HepG2 (cell line): Measurements from ENCODE around the gene URGCP. TPM values are rescaled to one million over a fixed set of nuclear protein-coding genes. Genes with fewer than 3 reads are reported as not detected.

ENCODE experiments used
- ATAC-seq: fragments of 200-7000 bp; cut with Tn5 transposase; 3 replicates; pipeline ENCODE4 v1.9.1; 2020; ENCODE audit warnings: mild to moderate bottlenecking, moderate library complexity
- BruUV-seq: library from RNA; stranded (reverse); fragments of 400-500 nt; replicated peaks from 2 replicates; lab custom pipeline; 2021; lab: Mats Ljungman, UMichigan
- CTCF ChIA-PET: fragments of 300-600 bp; formaldehyde crosslinking; extraction: SDS; loops from one replicate; lab custom pipeline; 2021; ENCODE audit warnings: low total read pairs, inconsistent platforms, low intra/inter-chr PET ratio; lab: Yijun Ruan, JAX
- POLR2A ChIA-PET: fragments of 350-600 bp; sonication (Branson Sonifier 250); formaldehyde crosslinking; loops from one replicate; lab custom pipeline; 2020; ENCODE audit warnings: antibody characterized with exemption, inconsistent platforms; lab: Yijun Ruan, JAX
- DNase-seq: peaks from one replicate; pipeline ENCODE4 v3.0.0-alpha.2; 2015; ENCODE audit warnings: low spot score
- FAIRE-seq: peaks from 3 replicates; lab custom pipeline; 2011; peaks lifted over from hg19 to GRCh38; lab: Jason Lieb, UNC
- H2AFZ ChIP-seq: one replicate; pipeline ENCODE4 v1.6.1; 2011; ENCODE audit warnings: low read length, inconsistent platforms
- H3K27ac ChIP-seq: fragments of 300-600 bp; 3 replicates; pipeline ENCODE4 v1.8.0; 2011; ENCODE audit warnings: mixed run types, mild to moderate bottlenecking, mixed read lengths, low read length, inconsistent platforms; ENCODE audit not compliant: insufficient read depth; ENCODE audit errors: extremely low read length
- H3K27me3 ChIP-seq, 2 experiments: fragments of 200-600 bp in 1 of 2; 2 replicates in 1 of 2; 3 replicates in 1 of 2; pipeline versions ENCODE4 v1.6.0 to v1.8.0; 2011; ENCODE audit warnings: low read length in 2 of 2, mild to moderate bottlenecking in 2 of 2, moderate library complexity in 2 of 2, inconsistent platforms in 1 of 2; ENCODE audit not compliant: insufficient read depth in 2 of 2, control insufficient read depth in 1 of 2
- H3K36me3 ChIP-seq, 2 experiments: fragments of 200-600 bp in 1 of 2; replicated peaks in 1 of 2; 2 replicates in 1 of 2; 3 replicates in 1 of 2; pipeline versions ENCODE4 v1.5.1 to v1.8.0; 2011; ENCODE audit warnings: low read length in 2 of 2, inconsistent platforms in 1 of 2; ENCODE audit not compliant: insufficient read depth in 2 of 2, control insufficient read depth in 1 of 2
- H3K4me1 ChIP-seq: 2 replicates; pipeline ENCODE4 v1.5.1; 2012; ENCODE audit warnings: low read length, inconsistent platforms; ENCODE audit not compliant: insufficient read depth
- H3K4me2 ChIP-seq: 2 replicates; pipeline ENCODE4 v1.6.0; 2011; ENCODE audit warnings: low read depth, low read length, inconsistent platforms
- H3K4me3 ChIP-seq, 3 experiments: fragments of 200-600 bp in 1 of 3; sonication (generic), shearing (Covaris generic) in 1 of 3; replicated peaks in 1 of 3; 2 replicates each; pipeline ENCODE4 v1.5.1; 2011 to 2016; ENCODE audit warnings: low read length in 3 of 3, inconsistent platforms in 2 of 3, low read depth in 2 of 3, mild to moderate bottlenecking in 2 of 3, control low read depth in 1 of 3, mixed read lengths in 1 of 3; ENCODE audit not compliant: insufficient read depth in 1 of 3
- H3K79me2 ChIP-seq: one replicate; pipeline ENCODE4 v1.6.1; 2011; ENCODE audit warnings: low read length, inconsistent platforms; ENCODE audit not compliant: insufficient read depth
- H3K9ac ChIP-seq: 2 replicates; pipeline ENCODE4 v1.6.0; 2011; ENCODE audit warnings: mild to moderate bottlenecking, low read depth, low read length, inconsistent platforms; ENCODE audit not compliant: insufficient read depth
- H3K9me3 ChIP-seq: 2 replicates; pipeline ENCODE4 v1.5.1; 2012; ENCODE audit warnings: mild to moderate bottlenecking, low read length
- H4K20me1 ChIP-seq: 2 replicates; pipeline ENCODE4 v1.6.0; 2011; ENCODE audit warnings: inconsistent platforms, mild to moderate bottlenecking, low read length, moderate library complexity; ENCODE audit not compliant: insufficient read depth
- CEBPZ ChIP-seq: IDR thresholded peaks from 2 replicates; pipeline ENCODE4 v1.6.1; 2012; ENCODE audit warnings: low read length, improper control_type of control experiment
- CHCHD3 ChIP-seq: sonication (generic); formaldehyde crosslinking; IDR thresholded peaks from 2 replicates; pipeline ENCODE4 v1.8.0; 2022; ENCODE audit warnings: mild to moderate bottlenecking, missing genetic modification reagents, moderate library complexity
- LCORL ChIP-seq, 2 experiments: fragments of 450-650 bp in 1 of 2; sonication (generic) in 1 of 2; formaldehyde crosslinking in 1 of 2; IDR thresholded peaks; 2 replicates each; pipeline versions ENCODE4 v1.5.0 to v1.6.1; 2017 to 2020; ENCODE audit warnings: antibody characterized with exemption in 1 of 2, missing genetic modification reagents in 1 of 2
- PLSCR1 ChIP-seq: sonication (generic); formaldehyde crosslinking; IDR thresholded peaks from 2 replicates; pipeline ENCODE4 v1.5.0; 2020; ENCODE audit warnings: missing genetic modification reagents, mild to moderate bottlenecking, borderline replicate concordance
- RBM39 ChIP-seq: fragments of 200-400 bp; formaldehyde crosslinking; IDR thresholded peaks from one replicate; pipeline ENCODE4 v1.6.1; 2018; ENCODE audit warnings: antibody characterized with exemption, mild to moderate bottlenecking, low read depth, low read length; ENCODE audit not compliant: poor library complexity, severe bottlenecking
- ZBTB25 ChIP-seq: IDR thresholded peaks from 2 replicates; pipeline ENCODE4 v1.6.1; 2018; ENCODE audit warnings: missing genetic modification reagents
- ZNF672 ChIP-seq: sonication (generic); formaldehyde crosslinking; IDR thresholded peaks from 2 replicates; pipeline ENCODE4 v1.8.1; 2022; ENCODE audit warnings: missing genetic modification reagents
- WGBS: methylation state at CpG from one replicate; pipeline ENCODE4 v1.1.6; 2017; ENCODE audit warnings: low lambda C conversion rate; 5-methylcytosine and 5-hydroxymethylcytosine counted together
- in situ Hi-C: cut with HindIII; loops from 2 replicates; pipeline ENCODE4 v1.10.0; 2017; ENCODE audit warnings: low pct_unique_long_range_greater_than_20kb; ENCODE audit not compliant: extremely low pct_ligation_motif_present
- intact Hi-C: fragments of 100-400 bp; cut with micrococcal nuclease; formaldehyde crosslinking; loops from one replicate; pipeline ENCODE4 v1.10.0; 2022; ENCODE audit not compliant: unreplicated experiment
- polyA plus RNA-seq, 8 experiments: library from polyadenylated mRNA; depleted of rRNA in 3 of 8; stranded (reverse) in 7 of 8; unstranded in 1 of 8; fragments of >200 nt; fragmentation: Illumina TruSeq in 4 of 8; extraction: Trizol in 4 of 8; gene quantifications; 2 replicates each; pipeline versions ENCODE4 v1.2.1 to v1.2.3, GENCODE V29; 2011 to 2016; ENCODE audit warnings: low read depth in 4 of 8, missing spikeins in 1 of 8, mixed read lengths in 1 of 8; ENCODE audit not compliant: insufficient read depth in 1 of 8
- total RNA-seq, 5 experiments: library from RNA; depleted of rRNA; stranded (reverse); fragments of >200 nt; fragmentation: Illumina TruSeq; extraction: Trizol; gene quantifications; 2 replicates each; pipeline ENCODE4 v1.2.3, GENCODE V29; 2016; ENCODE audit warnings: low read depth in 1 of 5
- TF ChIP-seq, protein P1 (sequence below): sonication (generic); formaldehyde crosslinking; IDR thresholded peaks from 2 replicates; pipeline ENCODE4 v1.5.1; 2020; ENCODE audit warnings: mild to moderate bottlenecking, moderate library complexity, missing genetic modification reagents

URGCP gene
- total and polyA plus RNA-seq, 2 of the 13 experiments (the other 11 are each of a cell fraction or from before 2014, with no cell fraction given) = 22.3 to 25.8 TPM

GRCh38 chr7:43888993-43889945 is 17.1 kb downstream of the URGCP start:
- in situ Hi-C loops = no loop called here
- POLR2A ChIA-PET = no interaction called here
- Histone ChIP-seq H3K4me3 (no peak overlapping the region), H3K79me2 (peaks cover 44% of the 10 kb centered on the region), H3K9me3 (no peaks in the 10 kb centered on the region), H3K36me3 (peaks cover 3 to 15% of the 10 kb centered on the region in 2 experiments; a peak in 3 of 5 replicates), H3K9ac (no peak overlapping the region), H3K27me3 (no peaks in the 10 kb centered on the region), H3K4me2 (no peak overlapping the region), H3K4me1 (no peaks in the 10 kb centered on the region), H4K20me1 (peaks cover 10% of the 10 kb centered on the region), H3K27ac (no peak overlapping the region), H2AFZ (no peak overlapping the region)
- intact Hi-C loops = no loop called here
- FAIRE-seq = no peak
- DNase-seq = no peak
- CTCF ChIA-PET = no interaction called here
- TF ChIP-seq CHCHD3 (CRISPR knock-in tag) = no peak
- ATAC-seq = no peak
- WGBS = 97% methylated on average over 7 of the region's 7 CpGs
- BruUV-seq = no TSS peak

GRCh38 chr7:43884617-43885016 is 21.8 kb downstream of the URGCP start:
- 93% methylated on average over 4 of the region's 4 CpGs for WGBS
- no TSS peak for BruUV-seq
- H4K20me1 ChIP-seq = no peaks in the 10 kb centered on the region; the same call in 1 of the 2 replicates
- no peaks in the 10 kb centered on the region for H3K27me3 ChIP-seq
- H3K9ac ChIP-seq = no peak overlapping the region
- no peaks in the 10 kb centered on the region for H3K9me3 ChIP-seq
- no peak for FAIRE-seq
- intact Hi-C loops (no loop called here), in situ Hi-C loops (no loop called here)
- H3K4me2 ChIP-seq = no peak overlapping the region
- ChIA-PET POLR2A (interaction anchor here (1.9 kb wide), 1 partner anchor 15 kb away, joined by 9 read pairs; the partner anchor contains the start of gene MRPS24), CTCF (no interaction called here)
- no peak for DNase-seq
- H3K4me1 ChIP-seq = no peaks in the 10 kb centered on the region
- no peak for ATAC-seq
- H3K4me3 ChIP-seq = no peak overlapping the region
- peaks cover 12% of the 10 kb centered on the region for H3K79me2 ChIP-seq
- H3K27ac ChIP-seq = no peak overlapping the region
- no peak overlapping the region for H2AFZ ChIP-seq
- H3K36me3 ChIP-seq = peaks cover 15 to 49% of the 10 kb centered on the region in 2 experiments; a peak in 4 of 5 replicates
- TF ChIP-seq CEBPZ (no peak), PLSCR1 (CRISPR knock-in tag) (no peak), ZNF672 (CRISPR knock-in tag) (no peak), RBM39 (no peak), LCORL (IDR thresholded peaks at IDR 0.05) (no peak), LCORL (CRISPR knock-in tag; IDR thresholded peaks at IDR 0.05) (no peak), ZBTB25 (no peak)
- TF ChIP-seq, protein P1, sequence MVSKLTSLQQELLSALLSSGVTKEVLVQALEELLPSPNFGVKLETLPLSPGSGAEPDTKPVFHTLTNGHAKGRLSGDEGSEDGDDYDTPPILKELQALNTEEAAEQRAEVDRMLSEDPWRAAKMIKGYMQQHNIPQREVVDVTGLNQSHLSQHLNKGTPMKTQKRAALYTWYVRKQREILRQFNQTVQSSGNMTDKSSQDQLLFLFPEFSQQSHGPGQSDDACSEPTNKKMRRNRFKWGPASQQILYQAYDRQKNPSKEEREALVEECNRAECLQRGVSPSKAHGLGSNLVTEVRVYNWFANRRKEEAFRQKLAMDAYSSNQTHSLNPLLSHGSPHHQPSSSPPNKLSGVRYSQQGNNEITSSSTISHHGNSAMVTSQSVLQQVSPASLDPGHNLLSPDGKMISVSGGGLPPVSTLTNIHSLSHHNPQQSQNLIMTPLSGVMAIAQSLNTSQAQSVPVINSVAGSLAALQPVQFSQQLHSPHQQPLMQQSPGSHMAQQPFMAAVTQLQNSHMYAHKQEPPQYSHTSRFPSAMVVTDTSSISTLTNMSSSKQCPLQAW (CRISPR knock-in tag) = no peak
